ENCODE results near the gene PPIL4.

Gene PPIL4

GRCh38 chr6:149457316-149457884 is 88.4 kb downstream of the PPIL4 start:
- DNase-seq: no peak

- DNase-seq: no peak
Observed at GRCh38 chr6:149456311-149457021, 89.4 kb downstream of the PPIL4 start.

GRCh38 chr6:149455031-149455732 is 90.7 kb downstream of the PPIL4 start:
- no peak for DNase-seq
